B cell (primary cell): ENCODE measurements around the gene CLEC10A. TPM values are rescaled to one million over a fixed set of nuclear protein-coding genes. Genes with fewer than 3 reads are reported as not detected.
A peak's percentile ranks its signal among the peaks of the same experiment; 100 is the strongest.

Experiments
- ATAC-seq: fragments of 200-7000 bp; cut with Tn5 transposase; one replicate; pipeline ENCODE4 v1.10.0; 2021; ENCODE audit warnings: low read depth, mild to moderate bottlenecking, moderate number of reproducible peaks, moderate library complexity
- CTCF ChIA-PET: fragments of 350-600 bp; sonication (Branson Sonifier 250); formaldehyde crosslinking; loops from one replicate; lab custom pipeline; 2021; ENCODE audit warnings: antibody characterized with exemption, inconsistent platforms; lab: Charles Lee
- POLR2A ChIA-PET: fragments of 350-600 bp; sonication (Branson Sonifier 250); formaldehyde crosslinking; loops from one replicate; lab custom pipeline; 2021; ENCODE audit warnings: antibody characterized with exemption; lab: Charles Lee
- DNase-seq: peaks from one replicate; pipeline ENCODE4 v3.0.0; 2013
- H2AFZ ChIP-seq: 2 replicates; pipeline ENCODE4 v1.6.1; 2012; ENCODE audit warnings: mild to moderate bottlenecking, low read depth, low read length; ENCODE audit not compliant: insufficient read depth, poor library complexity, severe bottlenecking
- H3K27ac ChIP-seq, 2 donors: 1 replicate in 1 of 2; 2 replicates in 1 of 2; pipeline ENCODE4 v1.5.1; 2012 to 2013; ENCODE audit warnings: low read length in 2 of 2, mild to moderate bottlenecking in 2 of 2, moderate library complexity in 1 of 2
- H3K27me3 ChIP-seq, 4 experiments: fragments of 200-600 bp in 1 of 4; sonication (generic) in 1 of 4; replicated peaks in 1 of 4; 1 replicate in 2 of 4; 2 replicates in 2 of 4; pipeline versions ENCODE4 v1.6.1 to v1.7.0; 2013 to 2016; ENCODE audit warnings: low read length in 3 of 4, mild to moderate bottlenecking in 2 of 4, mixed read lengths in 1 of 4, moderate library complexity in 1 of 4; ENCODE audit not compliant: insufficient read depth in 4 of 4, control insufficient read depth in 3 of 4; ENCODE audit errors: control extremely low read depth in 1 of 4
- H3K36me3 ChIP-seq, 2 experiments: replicated peaks in 1 of 2; 1 replicate in 1 of 2; 2 replicates in 1 of 2; pipeline versions ENCODE4 v1.6.1 to v1.7.1; 2013; ENCODE audit warnings: low read length in 1 of 2; ENCODE audit not compliant: insufficient read depth in 2 of 2, control insufficient read depth in 1 of 2; ENCODE audit errors: control extremely low read depth in 1 of 2, extremely low read depth in 1 of 2
- H3K4me1 ChIP-seq, 2 donors: fragments of 200-600 bp in 1 of 2; sonication (generic) in 1 of 2; 1 replicate in 1 of 2; 2 replicates in 1 of 2; pipeline versions ENCODE4 v1.5.1 to v1.6.1; 2013 to 2017; ENCODE audit warnings: low read length in 2 of 2; ENCODE audit not compliant: control insufficient read depth in 2 of 2, insufficient read depth in 2 of 2
- H3K4me2 ChIP-seq: replicated peaks from 2 replicates; pipeline ENCODE3; 2012; ENCODE audit warnings: mild to moderate bottlenecking, low read depth, low read length; ENCODE audit not compliant: poor library complexity, severe bottlenecking
- H3K4me3 ChIP-seq, 5 experiments: fragments of 200-600 bp in 1 of 5; sonication (generic) in 1 of 5; 1 replicate in 3 of 5; 2 replicates in 2 of 5; pipeline versions ENCODE4 v1.5.1 to v1.7.0; 2011 to 2016; ENCODE audit warnings: low read length in 4 of 5, mild to moderate bottlenecking in 4 of 5, low read depth in 2 of 5, control low read depth in 1 of 5, moderate library complexity in 1 of 5; ENCODE audit not compliant: insufficient read depth in 1 of 5; ENCODE audit errors: control extremely low read depth in 1 of 5, extremely low read depth in 1 of 5
- H3K79me2 ChIP-seq: fragments of 200-600 bp; sonication (generic); one replicate; pipeline ENCODE4 v1.6.0; 2016; ENCODE audit warnings: low read length; ENCODE audit not compliant: control insufficient read depth, insufficient read depth
- H3K9ac ChIP-seq: fragments of 200-600 bp; sonication (generic); 2 replicates; pipeline ENCODE4 v1.6.1; 2017; ENCODE audit warnings: mild to moderate bottlenecking, low read length, moderate library complexity
- H3K9me3 ChIP-seq, 3 donors: one replicate each; pipeline versions ENCODE4 v1.6.1 to v1.7.1; 2013; ENCODE audit warnings: low read length in 2 of 3; ENCODE audit not compliant: control insufficient read depth in 2 of 3, insufficient read depth in 1 of 3; ENCODE audit errors: control extremely low read depth in 1 of 3
- H4K20me1 ChIP-seq: 2 replicates; pipeline ENCODE4 v1.6.0; 2012; ENCODE audit warnings: mild to moderate bottlenecking, low read length; ENCODE audit not compliant: insufficient read depth, control insufficient read depth, poor library complexity, severe bottlenecking
- H3K27ac Mint-ChIP-seq: one replicate; pipeline ENCODE4 v1.8.0; 2021; ENCODE audit warnings: mixed read lengths
- H3K27me3 Mint-ChIP-seq: one replicate; pipeline ENCODE4 v1.8.0; 2021; ENCODE audit warnings: mixed read lengths
- H3K4me1 Mint-ChIP-seq: one replicate; pipeline ENCODE4 v1.8.0; 2021; ENCODE audit warnings: mixed read lengths
- H3K4me3 Mint-ChIP-seq: one replicate; pipeline ENCODE4 v1.8.0; 2021; ENCODE audit warnings: mixed read lengths
- H3K9me3 Mint-ChIP-seq: one replicate; pipeline ENCODE4 v1.8.0; 2022; ENCODE audit warnings: mixed read lengths; ENCODE audit not compliant: insufficient read depth
- CTCF ChIP-seq: fragments of 200-600 bp; IDR thresholded peaks from one replicate; pipeline ENCODE4 v1.8.0; 2022; ENCODE audit warnings: antibody characterized with exemption, mild to moderate bottlenecking
- EZH2 ChIP-seq: IDR thresholded peaks from 2 replicates; pipeline ENCODE4 v1.6.1; 2012; ENCODE audit warnings: borderline replicate concordance, low read depth, mild to moderate bottlenecking, moderate library complexity, low read length; ENCODE audit not compliant: insufficient read depth, poor library complexity, severe bottlenecking
- WGBS: methylation state at CpG from one replicate; pipeline ENCODE4 v1.1.5; 2013; ENCODE audit warnings: missing lambda C conversion rate; ENCODE audit not compliant: insufficient coverage; 5-methylcytosine and 5-hydroxymethylcytosine counted together
- intact Hi-C: fragments of 100-400 bp; cut with micrococcal nuclease; formaldehyde crosslinking; loops from one replicate; pipeline ENCODE4 v1.10.0; 2022
- polyA plus RNA-seq: library from polyadenylated mRNA; depleted of rRNA; stranded (reverse); fragments of >200 nt; gene quantifications from 2 replicates; pipeline ENCODE4 v1.2.3, GENCODE V29; 2012
- total RNA-seq, 2 donors: library from RNA; stranded (reverse); fragments of 120-200 nt in 1 of 2; gene quantifications; 1 replicate in 1 of 2; 2 replicates in 1 of 2; pipeline versions ENCODE4 v1.2.3 to v1.2.4, GENCODE V29; 2013 to 2022

Gene CLEC10A
- total and polyA plus RNA-seq, 2 donors (not counting 1 experiment from before 2014, with no cell fraction given): 0.15 TPM; not detected in 1

GRCh38 chr17:7060165-7060891 is 19.7 kb downstream of the CLEC10A start:
- ATAC-seq (no peak), DNase-seq (no peak)
- no peak overlapping the region for H3K9ac ChIP-seq
- H3K4me3 ChIP-seq: no peak overlapping the region
- H2AFZ ChIP-seq: no peak overlapping the region
- ChIA-PET POLR2A (interaction anchor here (0.6 to 1.2 kb wide), 2 partner anchors 9 to 48 kb away, joined by 5 to 10 read pairs; no protein-coding TSS in a partner anchor), CTCF (interaction anchor here (0.6 to 1.2 kb wide), 2 partner anchors 8 to 28 kb away, joined by 3 to 4 read pairs; no protein-coding TSS in a partner anchor)
- peaks cover 0 to 10% (median 3%) of the 10 kb centered on the region in 4 experiments for H3K27me3 ChIP-seq
- no peak overlapping the region for H3K4me2 ChIP-seq
- no peaks in the 10 kb centered on the region for H3K9me3 ChIP-seq
- no peaks in the 10 kb centered on the region for H3K36me3 ChIP-seq
- H3K4me1 Mint-ChIP-seq: no peaks in the 10 kb centered on the region
- no peak for TF ChIP-seq EZH2
- TF ChIP-seq CTCF: no peak
- H4K20me1 ChIP-seq: no peaks in the 10 kb centered on the region
- H3K79me2 ChIP-seq: no peaks in the 10 kb centered on the region
- no peaks in the 10 kb centered on the region for H3K9me3 Mint-ChIP-seq
- H3K27ac ChIP-seq: no peak overlapping the region
- H3K4me3 Mint-ChIP-seq: no peak overlapping the region
- WGBS: 64% methylated on average over 5 of the region's 6 CpGs
- no peaks in the 10 kb centered on the region for H3K4me1 ChIP-seq
- peak overlapping the region; percentile 56 for H3K27ac Mint-ChIP-seq
- intact Hi-C loops: no loop called here
- H3K27me3 Mint-ChIP-seq: peaks cover 27% of the 10 kb centered on the region

- no peaks in the 10 kb centered on the region for H3K79me2 ChIP-seq
- H3K9me3 ChIP-seq: no peaks in the 10 kb centered on the region
- TF ChIP-seq EZH2: no peak
- TF ChIP-seq CTCF: no peak
- no peak overlapping the region for H3K4me3 ChIP-seq
- ChIA-PET CTCF (interaction anchor here (1.4 kb wide), 1 partner anchor 78 kb away, joined by 3 read pairs; no protein-coding TSS in a partner anchor), POLR2A (no interaction called here)
- no peak overlapping the region for H3K9ac ChIP-seq
- H3K27me3 ChIP-seq: peaks cover 0 to 10% (median 3%) of the 10 kb centered on the region in 4 experiments
- H3K36me3 ChIP-seq: no peaks in the 10 kb centered on the region
- no peak overlapping the region for H2AFZ ChIP-seq
- 100% methylated on average over 4 of the region's 7 CpGs for WGBS
- H3K4me2 ChIP-seq: no peak overlapping the region
- intact Hi-C loops: no loop called here
- no peak for DNase-seq
- H3K4me1 ChIP-seq: no peaks in the 10 kb centered on the region
- Mint-ChIP-seq H3K4me3 (no peak overlapping the region), H3K9me3 (no peaks in the 10 kb centered on the region), H3K4me1 (no peaks in the 10 kb centered on the region), H3K27ac (no peak overlapping the region), H3K27me3 (peaks cover 23% of the 10 kb centered on the region)
- H3K27ac ChIP-seq: no peak overlapping the region
- H4K20me1 ChIP-seq: no peaks in the 10 kb centered on the region
- ATAC-seq: no peak
Observed at GRCh38 chr17:7058831-7059447, 21.1 kb downstream of the CLEC10A start.
